ENCODE measurements around the gene UNC13C. TPM values are rescaled to one million over a fixed set of nuclear protein-coding genes. Genes with fewer than 3 reads are reported as not detected.

UNC13C gene
- total RNA-seq, 2 experiments from 2014 or later = not detected

DNA sequence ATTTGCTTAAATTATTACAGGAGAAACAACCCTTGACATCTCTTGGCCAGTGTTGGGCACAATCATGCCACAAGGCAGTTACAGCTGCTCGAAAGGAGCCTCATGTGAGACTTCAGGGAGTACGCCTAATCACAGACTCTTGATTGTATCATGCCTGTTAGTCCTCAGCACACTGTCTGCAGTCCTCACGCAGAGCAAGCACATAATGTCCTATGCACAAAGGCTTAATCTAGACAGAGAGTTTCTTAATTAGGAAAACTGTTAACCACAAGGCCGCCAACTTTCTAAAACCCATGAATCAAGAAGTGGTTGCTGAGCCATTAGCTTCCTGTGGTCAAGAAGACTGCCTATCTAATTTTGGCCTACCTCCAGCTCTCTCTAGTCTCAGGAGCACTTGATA, 172.0 kb downstream of the UNC13C start:
- no peaks in the 10 kb centered on the region for H3K36me3 ChIP-seq (ENCODE audit: insufficient read depth, low read length)
- no peaks in the 10 kb centered on the region for H3K9me3 ChIP-seq (ENCODE audit: low read length)
- no peak overlapping the region for H3K4me2 ChIP-seq (ENCODE audit: low read length)
- POLR2A ChIA-PET = interaction anchor here (1.6 kb wide), 1 partner anchor 10 kb away, joined by 3 read pairs; no protein-coding TSS in a partner anchor
- H2AFZ ChIP-seq (ENCODE audit: low read length) = no peak overlapping the region
- no TSS peak for BruUV-seq (replicated peaks)
- H3K4me3 ChIP-seq (ENCODE audit: low read depth, low read length, poor library complexity, severe bottlenecking) = no peak overlapping the region
- H3K4me1 ChIP-seq (ENCODE audit: insufficient read depth, low read length, poor library complexity, severe bottlenecking) = no peaks in the 10 kb centered on the region
- CTCF ChIA-PET (ENCODE audit: unreplicated experiment) = no interaction called here
- TF ChIP-seq EZH2phosphoT487 (IDR thresholded peaks at IDR 0.05; ENCODE audit: borderline replicate concordance, low read depth, low read length) = no peak
- TF ChIP-seq, protein P1, sequence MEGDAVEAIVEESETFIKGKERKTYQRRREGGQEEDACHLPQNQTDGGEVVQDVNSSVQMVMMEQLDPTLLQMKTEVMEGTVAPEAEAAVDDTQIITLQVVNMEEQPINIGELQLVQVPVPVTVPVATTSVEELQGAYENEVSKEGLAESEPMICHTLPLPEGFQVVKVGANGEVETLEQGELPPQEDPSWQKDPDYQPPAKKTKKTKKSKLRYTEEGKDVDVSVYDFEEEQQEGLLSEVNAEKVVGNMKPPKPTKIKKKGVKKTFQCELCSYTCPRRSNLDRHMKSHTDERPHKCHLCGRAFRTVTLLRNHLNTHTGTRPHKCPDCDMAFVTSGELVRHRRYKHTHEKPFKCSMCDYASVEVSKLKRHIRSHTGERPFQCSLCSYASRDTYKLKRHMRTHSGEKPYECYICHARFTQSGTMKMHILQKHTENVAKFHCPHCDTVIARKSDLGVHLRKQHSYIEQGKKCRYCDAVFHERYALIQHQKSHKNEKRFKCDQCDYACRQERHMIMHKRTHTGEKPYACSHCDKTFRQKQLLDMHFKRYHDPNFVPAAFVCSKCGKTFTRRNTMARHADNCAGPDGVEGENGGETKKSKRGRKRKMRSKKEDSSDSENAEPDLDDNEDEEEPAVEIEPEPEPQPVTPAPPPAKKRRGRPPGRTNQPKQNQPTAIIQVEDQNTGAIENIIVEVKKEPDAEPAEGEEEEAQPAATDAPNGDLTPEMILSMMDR (conservative IDR thresholded peaks at IDR 0.05; ENCODE audit: low read length) = no peak
- H4K20me1 ChIP-seq (ENCODE audit: insufficient read depth, low read length) = no peaks in the 10 kb centered on the region
- no peaks in the 10 kb centered on the region; the same call in 1 of the 2 replicates for H3K9me2 ChIP-seq (ENCODE audit: insufficient read depth, low read length)
- H3K27ac ChIP-seq (ENCODE audit: low read depth, low read length, poor library complexity, severe bottlenecking) = no peak overlapping the region
- no peak for DNase-seq (ENCODE audit: low spot score)
- H3K79me2 ChIP-seq (ENCODE audit: insufficient read depth, low read depth, low read length) = no peaks in the 10 kb centered on the region
- intact Hi-C loops (cut with micrococcal nuclease; ENCODE audit: unreplicated experiment) = no loop called here

DNA sequence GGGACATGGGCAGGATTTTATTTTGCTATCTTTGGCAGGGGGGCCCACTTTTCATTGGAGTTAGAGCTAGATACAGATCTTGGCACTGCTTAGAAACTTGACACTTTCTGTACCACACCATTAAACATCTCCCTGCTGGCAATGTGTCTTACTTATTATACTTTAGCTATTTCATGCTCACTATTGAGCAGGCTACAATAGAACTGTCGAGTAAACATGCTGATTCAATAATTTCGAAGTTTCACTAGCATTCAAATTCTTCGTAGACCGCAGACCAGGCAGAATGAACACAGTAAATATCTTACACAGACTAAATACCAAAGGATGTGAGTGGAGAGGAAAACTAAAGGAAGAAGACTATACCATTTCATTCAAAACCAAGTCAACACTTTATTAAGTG, 180.8 kb downstream of the UNC13C start:
- no peaks in the 10 kb centered on the region for H4K20me1 ChIP-seq (ENCODE audit: insufficient read depth, low read length)
- ChIA-PET POLR2A (no interaction called here), CTCF (ENCODE audit: unreplicated experiment) (no interaction called here)
- no peak overlapping the region for H3K4me2 ChIP-seq (ENCODE audit: low read length)
- H3K27ac ChIP-seq (ENCODE audit: low read depth, low read length, poor library complexity, severe bottlenecking) = no peak overlapping the region
- H3K9me3 ChIP-seq (ENCODE audit: low read length) = no peaks in the 10 kb centered on the region
- DNase-seq (ENCODE audit: low spot score) = no peak
- no peak overlapping the region for H3K4me3 ChIP-seq (ENCODE audit: low read depth, low read length, poor library complexity, severe bottlenecking)
- H2AFZ ChIP-seq (ENCODE audit: low read length) = no peak overlapping the region
- H3K36me3 ChIP-seq (ENCODE audit: insufficient read depth, low read length) = no peaks in the 10 kb centered on the region
- H3K79me2 ChIP-seq (ENCODE audit: insufficient read depth, low read depth, low read length) = no peaks in the 10 kb centered on the region
- no peaks in the 10 kb centered on the region for H3K4me1 ChIP-seq (ENCODE audit: insufficient read depth, low read length, poor library complexity, severe bottlenecking)
- intact Hi-C loops (cut with micrococcal nuclease; ENCODE audit: unreplicated experiment) = no loop called here
- no TSS peak for BruUV-seq (replicated peaks)
- H3K9me2 ChIP-seq (ENCODE audit: insufficient read depth, low read length) = no peaks in the 10 kb centered on the region
- no peak for TF ChIP-seq EZH2phosphoT487 (IDR thresholded peaks at IDR 0.05; ENCODE audit: borderline replicate concordance, low read depth, low read length)
- TF ChIP-seq, protein P1 (conservative IDR thresholded peaks at IDR 0.05; ENCODE audit: low read length) = no peak

GRCh38 chr15:54187325-54187724, 209.1 kb downstream of the UNC13C start:
- CTCF ChIA-PET (ENCODE audit: unreplicated experiment) = no interaction called here
- no TSS peak for BruUV-seq (replicated peaks)
- POLR2A ChIA-PET = no interaction called here
- no peaks in the 10 kb centered on the region for H4K20me1 ChIP-seq (ENCODE audit: insufficient read depth, low read length)
- no peaks in the 10 kb centered on the region for H3K4me1 ChIP-seq (ENCODE audit: insufficient read depth, low read length, poor library complexity, severe bottlenecking)
- H3K79me2 ChIP-seq (ENCODE audit: insufficient read depth, low read depth, low read length) = no peaks in the 10 kb centered on the region
- TF ChIP-seq, protein P1 (conservative IDR thresholded peaks at IDR 0.05; ENCODE audit: low read length) = no peak
- no peak for TF ChIP-seq EZH2phosphoT487 (IDR thresholded peaks at IDR 0.05; ENCODE audit: borderline replicate concordance, low read depth, low read length)
- no peaks in the 10 kb centered on the region for H3K9me2 ChIP-seq (ENCODE audit: insufficient read depth, low read length)
- no peak overlapping the region for H3K4me3 ChIP-seq (ENCODE audit: low read depth, low read length, poor library complexity, severe bottlenecking)
- H2AFZ ChIP-seq (ENCODE audit: low read length) = no peak overlapping the region
- intact Hi-C loops (cut with micrococcal nuclease; ENCODE audit: unreplicated experiment) = no loop called here
- H3K27ac ChIP-seq (ENCODE audit: low read depth, low read length, poor library complexity, severe bottlenecking) = no peak overlapping the region
- DNase-seq (ENCODE audit: low spot score) = no peak
- H3K4me2 ChIP-seq (ENCODE audit: low read length) = no peak overlapping the region
- H3K36me3 ChIP-seq (ENCODE audit: insufficient read depth, low read length) = no peaks in the 10 kb centered on the region
- H3K9me3 ChIP-seq (ENCODE audit: low read length) = no peaks in the 10 kb centered on the region

Data from OCI-LY7 (cell line).